GM13976 (cell line): ENCODE measurements around the gene RGS9.

Source experiments
- DNase-seq: peaks from one replicate; pipeline ENCODE4 v3.0.0; 2012; ENCODE audit warnings: low spot score
- in situ Hi-C: fragments of 300-500 bp; cut with MboI; formaldehyde crosslinking; loops from one replicate; pipeline ENCODE4 v1.12.0; 2022; ENCODE audit warnings: low sequenced_read_pairs, mixed read lengths, inconsistent platforms; ENCODE audit not compliant: unreplicated experiment
- TF ChIP-seq, protein P1 (sequence below): IDR thresholded peaks from 2 replicates; pipeline ENCODE4 v1.5.1; 2012; ENCODE audit warnings: borderline replicate concordance, mild to moderate bottlenecking; ENCODE audit not compliant: insufficient read depth; ENCODE audit errors: extremely low read depth, missing control alignments, control extremely low read depth

The RGS9 gene

DNA sequence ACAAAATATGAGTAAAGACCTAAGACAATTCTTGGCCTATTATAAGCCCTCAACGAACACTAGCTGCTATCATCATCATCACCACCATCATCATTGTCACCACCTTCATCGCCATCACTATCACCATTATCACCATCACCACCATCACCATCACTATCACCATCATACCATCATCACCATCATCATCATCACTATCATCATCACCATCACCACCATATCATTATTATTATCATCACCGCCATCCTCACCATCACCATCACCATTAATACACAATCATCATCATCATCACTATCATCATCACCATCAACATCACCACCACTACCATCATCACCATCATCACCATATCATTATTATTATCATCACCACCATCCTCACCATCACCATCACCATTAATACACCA is 82.5 kb downstream of the RGS9 start:
- TF ChIP-seq, protein P1, sequence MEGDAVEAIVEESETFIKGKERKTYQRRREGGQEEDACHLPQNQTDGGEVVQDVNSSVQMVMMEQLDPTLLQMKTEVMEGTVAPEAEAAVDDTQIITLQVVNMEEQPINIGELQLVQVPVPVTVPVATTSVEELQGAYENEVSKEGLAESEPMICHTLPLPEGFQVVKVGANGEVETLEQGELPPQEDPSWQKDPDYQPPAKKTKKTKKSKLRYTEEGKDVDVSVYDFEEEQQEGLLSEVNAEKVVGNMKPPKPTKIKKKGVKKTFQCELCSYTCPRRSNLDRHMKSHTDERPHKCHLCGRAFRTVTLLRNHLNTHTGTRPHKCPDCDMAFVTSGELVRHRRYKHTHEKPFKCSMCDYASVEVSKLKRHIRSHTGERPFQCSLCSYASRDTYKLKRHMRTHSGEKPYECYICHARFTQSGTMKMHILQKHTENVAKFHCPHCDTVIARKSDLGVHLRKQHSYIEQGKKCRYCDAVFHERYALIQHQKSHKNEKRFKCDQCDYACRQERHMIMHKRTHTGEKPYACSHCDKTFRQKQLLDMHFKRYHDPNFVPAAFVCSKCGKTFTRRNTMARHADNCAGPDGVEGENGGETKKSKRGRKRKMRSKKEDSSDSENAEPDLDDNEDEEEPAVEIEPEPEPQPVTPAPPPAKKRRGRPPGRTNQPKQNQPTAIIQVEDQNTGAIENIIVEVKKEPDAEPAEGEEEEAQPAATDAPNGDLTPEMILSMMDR = no peak
- DNase-seq = no peak
- in situ Hi-C loops = no loop called here

DNA sequence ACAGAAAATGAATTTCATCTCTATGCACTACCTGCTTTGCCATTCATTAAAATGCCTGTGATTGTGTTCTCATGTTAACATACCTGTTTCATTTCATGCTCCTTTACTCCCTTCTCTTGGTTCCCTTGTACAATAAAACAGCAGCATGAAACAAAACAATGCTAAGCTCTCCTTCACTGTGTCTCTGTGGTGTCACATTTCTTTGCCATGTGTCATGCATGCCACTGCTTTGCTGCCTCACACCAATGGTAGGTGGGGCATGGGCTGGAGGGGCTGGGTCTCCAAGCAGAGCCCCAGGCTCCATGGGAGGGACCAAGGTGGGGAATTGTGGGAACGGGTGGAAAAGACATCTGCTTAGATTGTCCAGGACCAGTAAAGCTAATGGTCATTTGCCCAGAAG is 83.6 kb downstream of the RGS9 start:
- no peak for DNase-seq
- in situ Hi-C loops = no loop called here
- TF ChIP-seq, protein P1 = no peak

DNA sequence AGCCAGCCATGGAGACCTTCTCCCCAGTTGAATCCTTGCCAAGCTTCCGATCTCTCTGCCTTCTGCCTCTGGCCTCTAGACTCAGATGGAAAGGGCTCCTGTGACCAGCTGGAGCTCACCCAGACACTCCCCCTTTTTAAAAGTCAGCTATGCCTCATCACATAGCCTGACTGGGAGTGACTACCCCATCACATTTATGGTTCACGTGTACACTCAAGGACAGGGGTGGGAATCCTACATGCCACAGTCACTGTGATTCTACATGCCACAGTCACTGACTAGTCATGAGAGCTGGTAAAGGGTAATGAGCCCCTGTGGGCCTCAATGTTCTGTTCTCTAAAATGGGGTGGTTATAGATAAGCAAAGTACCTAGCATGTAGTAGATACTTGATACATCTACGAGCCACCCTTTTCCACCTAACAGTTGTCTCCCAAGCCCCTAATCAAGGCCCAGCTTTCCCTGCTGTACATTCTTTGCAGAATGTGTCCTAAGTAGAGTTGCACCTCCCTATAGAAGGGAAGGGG is 85.1 kb downstream of the RGS9 start:
- in situ Hi-C loops = no loop called here
- DNase-seq = no peak
- TF ChIP-seq, protein P1 = no peak

- DNase-seq = no peak
- TF ChIP-seq, protein P1 = no peak
- in situ Hi-C loops = no loop called here
These were observed 87.9 kb downstream of the RGS9 start for GRCh38 chr17:65225061-65225460.

DNA sequence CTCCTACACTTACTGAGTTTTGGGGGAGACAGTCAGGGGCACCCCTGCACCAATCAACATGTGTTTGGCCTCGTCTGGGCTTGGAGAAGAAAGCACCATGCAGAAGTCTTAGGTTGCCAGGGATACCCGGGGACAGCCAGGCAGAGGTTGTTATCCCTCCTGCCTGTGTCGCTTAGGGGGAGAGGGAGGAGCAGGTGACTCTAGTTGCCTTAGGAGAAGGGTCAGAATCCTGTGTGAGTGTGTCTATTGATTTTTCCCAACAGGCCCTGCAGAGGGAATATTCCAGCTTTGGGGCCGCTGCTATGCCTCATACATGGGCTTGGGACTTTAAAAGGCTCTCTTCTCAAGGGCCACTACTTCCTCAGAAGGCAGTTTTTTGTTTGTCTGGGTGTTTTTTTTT is 89.1 kb downstream of the RGS9 start:
- in situ Hi-C loops = no loop called here
- TF ChIP-seq, protein P1 = no peak
- no peak for DNase-seq

DNA sequence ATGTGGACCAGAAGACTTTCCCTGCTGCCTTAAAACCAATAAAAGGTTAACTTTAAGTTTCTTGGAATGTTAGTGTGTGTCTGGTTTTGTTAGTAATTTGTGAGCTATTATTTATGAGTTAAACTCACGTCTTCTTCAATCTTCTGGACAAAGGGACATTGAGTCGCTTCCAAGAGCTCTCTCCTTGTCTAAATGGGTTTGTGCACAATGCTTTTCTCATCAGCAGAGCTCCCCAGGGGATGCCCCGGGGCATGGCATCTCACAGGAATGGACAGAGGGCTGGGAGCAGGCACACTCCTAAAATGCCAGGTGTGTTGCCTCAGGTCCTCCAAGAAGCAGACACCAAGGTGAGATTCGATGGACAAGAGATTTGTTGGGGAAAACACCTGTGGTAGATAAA is 90.5 kb downstream of the RGS9 start:
- TF ChIP-seq, protein P1 = no peak
- in situ Hi-C loops = no loop called here
- no peak for DNase-seq

GRCh38 chr17:65228287-65228686 is 91.1 kb downstream of the RGS9 start:
- in situ Hi-C loops = no loop called here
- DNase-seq = no peak

More at GRCh38 chr17:65228287-65228686, 91.1 kb downstream of the RGS9 start:
- TF ChIP-seq, protein P1 = no peak
